GM13976 (cell line): Measurements from ENCODE around the gene KATNB1.

Source experiments
- DNase-seq: peaks from one replicate; pipeline ENCODE4 v3.0.0; 2012; ENCODE audit warnings: low spot score
- in situ Hi-C: fragments of 300-500 bp; cut with MboI; formaldehyde crosslinking; loops from one replicate; pipeline ENCODE4 v1.12.0; 2022; ENCODE audit warnings: low sequenced_read_pairs, mixed read lengths, inconsistent platforms; ENCODE audit not compliant: unreplicated experiment
- TF ChIP-seq, protein P1 (sequence below): IDR thresholded peaks from 2 replicates; pipeline ENCODE4 v1.5.1; 2012; ENCODE audit warnings: borderline replicate concordance, mild to moderate bottlenecking; ENCODE audit not compliant: insufficient read depth; ENCODE audit errors: extremely low read depth, missing control alignments, control extremely low read depth

Gene KATNB1

DNA sequence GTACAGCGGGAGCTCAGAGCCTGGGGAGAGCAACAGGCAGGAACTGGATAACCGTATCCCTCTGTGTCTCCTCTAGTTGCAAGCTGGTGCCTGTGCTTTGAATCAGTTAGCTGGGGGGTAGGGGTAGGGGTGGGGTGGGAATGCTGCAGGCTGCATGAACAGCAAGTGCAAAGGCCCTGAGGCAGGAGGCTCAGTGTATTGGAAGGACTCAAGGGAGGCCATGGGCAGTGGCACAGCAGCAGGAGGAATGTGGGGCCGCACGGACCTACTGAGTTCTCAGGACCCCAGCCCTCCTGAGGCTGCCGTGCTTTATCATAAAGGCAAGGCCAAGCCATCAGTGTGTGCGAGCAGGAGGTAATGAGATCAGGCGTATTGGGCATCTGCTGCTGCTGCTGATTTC lies 3.3 kb downstream of the KATNB1 start:
- in situ Hi-C loops, result no loop called here
- no peak for DNase-seq
- TF ChIP-seq, protein P1, sequence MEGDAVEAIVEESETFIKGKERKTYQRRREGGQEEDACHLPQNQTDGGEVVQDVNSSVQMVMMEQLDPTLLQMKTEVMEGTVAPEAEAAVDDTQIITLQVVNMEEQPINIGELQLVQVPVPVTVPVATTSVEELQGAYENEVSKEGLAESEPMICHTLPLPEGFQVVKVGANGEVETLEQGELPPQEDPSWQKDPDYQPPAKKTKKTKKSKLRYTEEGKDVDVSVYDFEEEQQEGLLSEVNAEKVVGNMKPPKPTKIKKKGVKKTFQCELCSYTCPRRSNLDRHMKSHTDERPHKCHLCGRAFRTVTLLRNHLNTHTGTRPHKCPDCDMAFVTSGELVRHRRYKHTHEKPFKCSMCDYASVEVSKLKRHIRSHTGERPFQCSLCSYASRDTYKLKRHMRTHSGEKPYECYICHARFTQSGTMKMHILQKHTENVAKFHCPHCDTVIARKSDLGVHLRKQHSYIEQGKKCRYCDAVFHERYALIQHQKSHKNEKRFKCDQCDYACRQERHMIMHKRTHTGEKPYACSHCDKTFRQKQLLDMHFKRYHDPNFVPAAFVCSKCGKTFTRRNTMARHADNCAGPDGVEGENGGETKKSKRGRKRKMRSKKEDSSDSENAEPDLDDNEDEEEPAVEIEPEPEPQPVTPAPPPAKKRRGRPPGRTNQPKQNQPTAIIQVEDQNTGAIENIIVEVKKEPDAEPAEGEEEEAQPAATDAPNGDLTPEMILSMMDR, result no peak

DNA sequence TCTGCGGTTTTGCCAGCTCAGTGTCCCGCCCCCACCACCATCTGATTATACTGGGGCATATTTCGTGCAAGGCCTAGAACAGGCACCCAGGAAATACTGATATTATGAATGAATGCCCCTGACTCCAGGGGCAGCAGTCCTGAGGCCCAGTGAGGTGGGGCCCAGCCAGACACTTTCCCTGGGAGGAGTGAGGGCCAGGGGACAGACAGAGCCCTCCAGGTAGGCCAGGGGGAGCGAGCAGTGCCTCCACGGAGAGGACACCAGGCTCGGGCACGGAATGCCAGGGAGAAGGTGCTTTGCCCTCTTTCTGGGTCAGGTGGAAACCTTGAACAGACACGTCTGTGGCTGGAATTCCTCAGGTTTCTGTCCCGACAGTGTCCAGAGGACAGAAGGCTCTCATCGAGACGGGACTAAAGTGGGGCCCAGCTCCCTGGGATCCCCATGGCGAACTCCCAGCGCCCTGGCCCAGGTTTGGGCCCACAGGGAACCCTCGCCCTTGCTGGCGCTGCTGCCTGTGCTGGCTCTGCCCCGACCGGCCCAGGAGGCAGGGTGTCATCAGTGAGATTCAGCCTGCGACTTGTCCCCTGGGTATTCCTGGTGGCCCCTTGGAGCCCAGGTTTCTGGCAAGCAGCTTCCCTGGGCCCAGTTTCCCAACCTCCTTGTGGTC lies 4.3 kb downstream of the KATNB1 start:
- DNase-seq, result no peak
- TF ChIP-seq, protein P1, result no peak
- in situ Hi-C loops, result no loop called here

DNA sequence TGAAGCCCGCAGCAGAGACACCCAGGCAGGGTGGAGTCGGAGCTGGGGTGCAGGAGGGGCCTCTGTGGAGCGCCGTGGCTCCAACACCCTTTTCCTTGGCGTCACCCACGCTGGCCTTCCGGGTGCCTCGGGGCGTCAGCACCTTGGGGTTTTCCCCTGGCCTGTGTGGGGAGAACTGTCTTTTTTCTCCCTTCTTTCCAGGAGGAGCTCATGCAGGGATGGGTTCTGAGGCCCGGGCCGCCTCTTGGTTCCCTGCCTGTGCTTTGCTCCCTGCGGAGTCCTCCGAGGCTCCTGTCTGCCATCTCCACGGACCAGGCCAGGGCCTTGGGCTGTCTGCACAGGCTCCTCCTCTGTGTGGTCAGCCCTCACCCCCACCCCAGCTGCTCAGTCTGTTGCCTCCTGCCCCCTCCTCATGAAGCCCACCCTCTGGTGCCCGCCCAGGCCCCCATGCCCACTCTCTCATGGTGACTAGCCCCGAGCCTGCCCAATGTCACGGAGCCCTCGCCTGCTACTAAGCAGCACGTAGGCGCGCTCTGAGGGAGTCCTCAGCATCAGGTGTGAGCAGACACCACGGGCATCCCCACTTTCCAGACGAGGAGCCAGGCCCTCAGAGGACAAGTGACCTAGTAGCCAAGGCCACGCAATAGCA lies 5.0 kb downstream of the KATNB1 start:
- DNase-seq, result no peak
- TF ChIP-seq, protein P1, result no peak
- in situ Hi-C loops, result no loop called here

DNA sequence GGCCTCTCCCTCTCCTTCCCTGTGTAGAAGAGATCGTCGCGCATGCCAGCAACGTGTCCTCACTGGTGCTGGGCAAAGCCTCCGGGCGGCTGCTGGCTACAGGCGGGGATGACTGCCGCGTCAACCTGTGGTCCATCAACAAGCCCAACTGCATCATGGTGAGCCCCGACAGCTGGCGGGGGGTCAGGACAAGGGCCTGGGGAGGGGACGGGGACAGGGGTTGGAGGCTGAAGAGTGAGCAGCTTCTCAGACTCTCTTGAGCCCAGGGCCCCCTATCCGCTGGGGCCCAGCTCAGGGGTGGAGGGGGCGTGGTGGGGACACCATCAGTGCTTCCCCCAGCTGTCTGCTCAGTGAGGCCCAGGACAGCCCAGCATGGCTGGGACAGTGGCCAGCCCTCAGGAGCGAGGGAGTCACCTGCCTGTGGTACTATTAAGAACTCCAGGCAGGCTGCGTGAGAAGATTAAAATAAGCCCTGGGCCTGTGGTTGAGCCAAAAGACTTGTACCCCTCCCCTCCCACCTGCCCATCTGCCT lies 6.2 kb downstream of the KATNB1 start:
- in situ Hi-C loops, result no loop called here
- TF ChIP-seq, protein P1, result no peak
- no peak for DNase-seq

DNA sequence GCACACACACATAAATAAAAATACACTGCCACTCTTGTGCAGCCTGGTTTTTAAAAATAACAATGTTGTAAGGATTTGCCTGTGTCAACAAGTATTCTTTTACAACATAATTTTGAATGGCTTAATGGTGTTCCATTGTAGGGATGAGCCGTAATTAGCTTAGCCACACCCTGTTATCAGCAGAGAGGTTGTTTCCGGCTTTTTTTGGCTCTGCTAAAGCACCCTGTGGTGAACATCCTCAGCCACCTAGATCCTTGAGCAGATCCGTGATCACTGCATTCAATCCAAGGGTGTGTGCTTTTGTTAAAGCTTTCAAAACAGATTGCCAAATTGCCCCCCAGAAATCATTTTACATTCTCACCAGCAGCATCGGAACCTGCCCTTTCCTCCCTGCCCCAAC lies 7.0 kb downstream of the KATNB1 start:
- TF ChIP-seq, protein P1, result no peak
- DNase-seq, result no peak
- in situ Hi-C loops, result no loop called here

DNA sequence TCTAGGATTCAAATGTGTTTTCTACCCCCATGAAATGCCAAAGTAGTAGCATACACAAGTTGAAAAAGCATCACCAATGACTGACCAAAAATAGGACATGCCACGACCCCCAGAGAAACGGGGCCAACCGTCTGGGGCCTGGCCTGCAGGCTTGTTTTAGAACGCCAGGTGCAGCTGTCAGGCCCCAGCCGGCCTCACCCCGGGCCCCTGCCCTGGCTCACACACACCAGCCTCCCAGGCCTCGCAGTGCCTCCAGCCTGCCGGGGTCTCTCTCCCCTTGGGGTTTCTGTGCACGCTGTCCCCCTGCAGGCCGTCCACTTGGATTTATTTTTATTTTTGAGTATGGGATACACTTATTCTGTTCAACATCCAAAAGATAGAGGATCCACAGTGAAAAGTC lies 7.9 kb downstream of the KATNB1 start:
- in situ Hi-C loops, result no loop called here
- TF ChIP-seq, protein P1, result no peak
- no peak for DNase-seq
